Fibroblast of skin of right biceps (primary cell): ENCODE measurements around the gene DMD.
"Not testable (repeated sequence)": the region's sequence is repeated elsewhere in the genome, so short reads cannot be mapped to it uniquely, and the experiment has no call there.

Experiments
- DNase-seq: peaks from one replicate; pipeline ENCODE4 v3.0.0-alpha.2; 2013

The DMD gene

GRCh38 chrX:31487951-31488350 is 1723.4 kb downstream of the DMD start:
- DNase-seq = no peak

- DNase-seq = peak; percentile 57
These were observed 1728.0 kb downstream of the DMD start for GRCh38 chrX:31483336-31483735.

- DNase-seq = no peak
These were observed 1730.7 kb downstream of the DMD start for GRCh38 chrX:31480696-31481095.

- no peak for DNase-seq
These were observed 1740.1 kb downstream of the DMD start for GRCh38 chrX:31471229-31471628.

- DNase-seq = not testable (repeated sequence)
These were observed 1740.6 kb downstream of the DMD start for GRCh38 chrX:31470753-31471152.

GRCh38 chrX:31464306-31464915 is 1746.9 kb downstream of the DMD start:
- DNase-seq = no peak

- DNase-seq = no peak
These were observed 1750.1 kb downstream of the DMD start for GRCh38 chrX:31461266-31461665.

GRCh38 chrX:31459361-31459760 is 1752.0 kb downstream of the DMD start:
- DNase-seq = peak; percentile 33

- DNase-seq = peak; percentile 43
These were observed 1761.4 kb downstream of the DMD start for GRCh38 chrX:31449965-31450364.

GRCh38 chrX:31449081-31449480 is 1762.3 kb downstream of the DMD start:
- DNase-seq = no peak

- peak; percentile 4 for DNase-seq
These were observed 1765.8 kb downstream of the DMD start for GRCh38 chrX:31445542-31445941.

GRCh38 chrX:31443654-31444053 is 1767.7 kb downstream of the DMD start:
- DNase-seq = no peak

- peak; percentile 9 for DNase-seq
These were observed 1770.8 kb downstream of the DMD start for GRCh38 chrX:31440546-31440945.

- DNase-seq = no peak
These were observed 1774.9 kb downstream of the DMD start for GRCh38 chrX:31436424-31436823.

GRCh38 chrX:31435592-31435991 is 1775.8 kb downstream of the DMD start:
- DNase-seq = peak; percentile 45

- DNase-seq = no peak
These were observed 1777.5 kb downstream of the DMD start for GRCh38 chrX:31433856-31434255.

- DNase-seq = no peak
These were observed 1781.4 kb downstream of the DMD start for GRCh38 chrX:31429915-31430314.

- DNase-seq = peak; percentile 68
These were observed 1787.7 kb downstream of the DMD start for GRCh38 chrX:31423609-31424189.

- DNase-seq = no peak
These were observed 1789.9 kb downstream of the DMD start for GRCh38 chrX:31421441-31421840.

- peak; percentile 5 for DNase-seq
These were observed 1790.6 kb downstream of the DMD start for GRCh38 chrX:31420711-31421151.

GRCh38 chrX:31420302-31420701 is 1791.0 kb downstream of the DMD start:
- DNase-seq = no peak

- DNase-seq = peak; percentile 71
These were observed 1814.2 kb downstream of the DMD start for GRCh38 chrX:31397119-31397518.

- peak; percentile 16 for DNase-seq
These were observed 1818.8 kb downstream of the DMD start for GRCh38 chrX:31392513-31392912.

GRCh38 chrX:31388946-31389345 is 1822.4 kb downstream of the DMD start:
- DNase-seq = no peak

- no peak for DNase-seq
These were observed 1826.9 kb downstream of the DMD start for GRCh38 chrX:31384471-31384870.
